Measurements from ENCODE around the gene CAVIN4.

Gene CAVIN4

GRCh38 chr9:100591139-100591538 is 13.3 kb downstream of the CAVIN4 start:
- FAIRE-seq, result no peak
- TF ChIP-seq POLR2A (IDR thresholded peaks at IDR 0.05; ENCODE audit: low read depth, low read length) (no peak), TAF1 (IDR thresholded peaks at IDR 0.05; ENCODE audit: borderline replicate concordance, low read depth, low read length) (no peak), POLR2AphosphoS5 (IDR thresholded peaks at IDR 0.05; ENCODE audit: low read depth, low read length) (no peak)
- no peak for DNase-seq (ENCODE audit: insufficient read length)

- DNase-seq (ENCODE audit: insufficient read length), result no peak
- no peak for FAIRE-seq
- TF ChIP-seq TAF1 (IDR thresholded peaks at IDR 0.05; ENCODE audit: borderline replicate concordance, low read depth, low read length), result no peak
- no peak for TF ChIP-seq POLR2AphosphoS5 (IDR thresholded peaks at IDR 0.05; ENCODE audit: low read depth, low read length)
- no peak for TF ChIP-seq POLR2A (IDR thresholded peaks at IDR 0.05; ENCODE audit: low read depth, low read length)
These were observed 13.9 kb downstream of the CAVIN4 start for GRCh38 chr9:100591639-100592412.

GRCh38 chr9:100595391-100596199 is 17.7 kb downstream of the CAVIN4 start:
- TF ChIP-seq TAF1 (IDR thresholded peaks at IDR 0.05; ENCODE audit: borderline replicate concordance, low read depth, low read length) (no peak), POLR2A (IDR thresholded peaks at IDR 0.05; ENCODE audit: low read depth, low read length) (no peak), POLR2AphosphoS5 (IDR thresholded peaks at IDR 0.05; ENCODE audit: low read depth, low read length) (no peak)
- peak; percentile 89 for FAIRE-seq

DNA sequence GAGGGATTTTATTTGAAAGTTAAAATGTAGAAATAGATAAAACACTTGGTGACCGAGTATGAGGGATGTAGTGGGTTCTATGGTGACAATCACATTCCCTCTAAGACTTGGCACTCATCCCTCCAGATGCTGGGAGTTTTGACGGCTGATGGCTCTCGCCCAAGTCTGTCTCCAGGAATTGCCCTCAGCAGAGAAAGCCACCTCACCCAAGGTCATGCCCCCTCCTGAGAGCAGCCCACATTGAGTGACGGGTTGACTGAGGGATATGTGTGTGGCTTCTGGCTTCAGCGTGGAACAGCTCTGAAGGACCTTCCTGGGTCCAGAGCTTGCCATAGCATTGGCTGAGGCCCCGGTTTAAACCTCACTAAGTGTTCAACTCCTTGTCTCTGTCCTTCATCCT is 19.4 kb downstream of the CAVIN4 start:
- TF ChIP-seq POLR2A (IDR thresholded peaks at IDR 0.05; ENCODE audit: low read depth, low read length), result no peak
- no peak for TF ChIP-seq POLR2AphosphoS5 (IDR thresholded peaks at IDR 0.05; ENCODE audit: low read depth, low read length)
- TF ChIP-seq TAF1 (IDR thresholded peaks at IDR 0.05; ENCODE audit: borderline replicate concordance, low read depth, low read length), result no peak
- DNase-seq (ENCODE audit: insufficient read length) (no peak), FAIRE-seq (no peak)

More at GRCh38 chr9:100595391-100596199, 17.7 kb downstream of the CAVIN4 start:
- DNase-seq (ENCODE audit: insufficient read length), result no peak

DNA sequence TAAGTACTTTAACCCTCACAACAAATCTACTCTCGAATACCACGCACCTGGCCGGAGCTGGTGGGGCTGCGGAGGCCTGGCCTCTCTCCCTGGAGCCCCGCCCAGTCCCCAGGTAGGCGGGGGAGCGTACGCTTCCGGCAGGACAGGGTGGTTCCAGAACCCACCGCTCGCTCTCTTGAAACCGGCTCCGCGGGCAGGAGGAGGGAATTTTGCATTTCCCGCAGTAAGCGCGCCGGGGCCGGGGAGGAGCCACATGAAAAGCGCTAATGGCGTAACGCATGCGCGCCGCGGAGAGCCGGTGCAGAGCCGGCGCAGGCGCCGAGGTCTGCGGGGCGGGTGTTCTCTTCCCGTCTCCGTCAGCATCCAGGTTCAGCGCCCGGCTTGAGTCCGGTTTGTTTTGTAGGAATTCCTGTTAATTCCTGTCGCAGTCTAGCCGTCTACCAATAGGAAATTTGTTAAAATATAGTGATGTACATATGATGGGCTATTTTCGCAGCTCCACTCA is 20.8 kb downstream of the CAVIN4 start:
- TF ChIP-seq TAF1 (IDR thresholded peaks at IDR 0.05; ENCODE audit: borderline replicate concordance, low read depth, low read length) (no peak), POLR2A (IDR thresholded peaks at IDR 0.05; ENCODE audit: low read depth, low read length) (0 out of 2 replicates have a peak, but pooled peaks have one; percentile 28)
- DNase-seq (ENCODE audit: insufficient read length) (peak; percentile 39), FAIRE-seq (peak; percentile 53)

GRCh38 chr9:100600521-100601079 is 22.7 kb downstream of the CAVIN4 start:
- no peak for TF ChIP-seq TAF1 (IDR thresholded peaks at IDR 0.05; ENCODE audit: borderline replicate concordance, low read depth, low read length)
- no peak for TF ChIP-seq POLR2A (IDR thresholded peaks at IDR 0.05; ENCODE audit: low read depth, low read length)
- TF ChIP-seq POLR2AphosphoS5 (IDR thresholded peaks at IDR 0.05; ENCODE audit: low read depth, low read length), result no peak
- no peak for FAIRE-seq
- DNase-seq (ENCODE audit: insufficient read length), result no peak

DNA sequence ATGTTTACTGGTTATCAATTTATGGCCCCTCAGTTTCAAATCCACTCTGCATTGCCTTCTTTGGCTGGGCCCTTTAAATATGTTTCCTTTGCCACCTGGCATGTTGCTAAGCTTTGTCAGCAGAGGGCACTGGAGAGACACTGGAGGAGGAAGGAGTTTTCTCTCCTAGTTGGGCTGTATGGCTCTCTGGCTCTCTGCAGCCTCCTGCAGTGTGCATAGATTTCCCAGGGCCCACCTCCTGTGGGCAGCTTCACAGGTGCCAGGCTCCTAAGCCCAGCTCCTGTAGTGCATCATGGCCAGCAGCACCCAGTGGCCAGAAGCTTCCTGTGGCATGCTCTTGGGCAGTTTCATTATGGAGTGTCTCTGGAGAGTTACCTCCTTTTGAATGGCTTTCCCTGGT is 23.3 kb downstream of the CAVIN4 start:
- DNase-seq (ENCODE audit: insufficient read length) (no peak), FAIRE-seq (no peak)
- TF ChIP-seq POLR2A (IDR thresholded peaks at IDR 0.05; ENCODE audit: low read depth, low read length), result no peak
- no peak for TF ChIP-seq POLR2AphosphoS5 (IDR thresholded peaks at IDR 0.05; ENCODE audit: low read depth, low read length)
- no peak for TF ChIP-seq TAF1 (IDR thresholded peaks at IDR 0.05; ENCODE audit: borderline replicate concordance, low read depth, low read length)

- no peak for FAIRE-seq
- no peak for DNase-seq (ENCODE audit: insufficient read length)
- no peak for TF ChIP-seq TAF1 (IDR thresholded peaks at IDR 0.05; ENCODE audit: borderline replicate concordance, low read depth, low read length)
- no peak for TF ChIP-seq POLR2A (IDR thresholded peaks at IDR 0.05; ENCODE audit: low read depth, low read length)
- no peak for TF ChIP-seq POLR2AphosphoS5 (IDR thresholded peaks at IDR 0.05; ENCODE audit: low read depth, low read length)
These were observed 24.5 kb downstream of the CAVIN4 start for GRCh38 chr9:100602342-100602801.

GRCh38 chr9:100605405-100605804 is 27.5 kb downstream of the CAVIN4 start:
- TF ChIP-seq POLR2AphosphoS5 (IDR thresholded peaks at IDR 0.05; ENCODE audit: low read depth, low read length), result no peak
- no peak for TF ChIP-seq TAF1 (IDR thresholded peaks at IDR 0.05; ENCODE audit: borderline replicate concordance, low read depth, low read length)
- no peak for TF ChIP-seq POLR2A (IDR thresholded peaks at IDR 0.05; ENCODE audit: low read depth, low read length)
- DNase-seq (ENCODE audit: insufficient read length), result no peak
- no peak for FAIRE-seq

- no peak for DNase-seq (ENCODE audit: insufficient read length)
- FAIRE-seq, result no peak
These were observed 41.3 kb downstream of the CAVIN4 start for GRCh38 chr9:100619194-100619593.

DNA sequence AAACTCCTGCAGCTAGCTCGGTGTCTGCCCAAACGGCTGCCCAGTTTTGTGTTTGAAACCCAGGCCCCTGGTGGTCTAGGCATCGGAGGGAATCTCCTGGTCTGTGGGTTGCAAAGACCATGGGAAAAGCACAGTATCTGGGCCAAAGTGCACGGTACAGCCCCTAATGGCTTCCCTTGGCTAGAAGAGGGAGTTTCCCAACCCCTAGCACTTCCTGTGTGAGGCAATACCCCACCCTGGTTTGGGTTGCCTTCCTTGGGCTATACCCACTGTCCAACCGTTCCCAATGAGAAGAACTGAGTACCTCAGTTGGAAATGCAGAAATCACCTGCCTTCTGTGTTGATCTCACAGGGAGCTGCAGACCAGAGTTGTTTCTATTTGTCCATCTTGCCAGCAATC is 41.8 kb downstream of the CAVIN4 start:
- FAIRE-seq (no peak), DNase-seq (ENCODE audit: insufficient read length) (no peak)
- TF ChIP-seq POLR2A (IDR thresholded peaks at IDR 0.05; ENCODE audit: low read depth, low read length) (no peak), TAF1 (IDR thresholded peaks at IDR 0.05; ENCODE audit: borderline replicate concordance, low read depth, low read length) (no peak), POLR2AphosphoS5 (IDR thresholded peaks at IDR 0.05; ENCODE audit: low read depth, low read length) (no peak)

More at GRCh38 chr9:100619194-100619593, 41.3 kb downstream of the CAVIN4 start:
- TF ChIP-seq POLR2A (IDR thresholded peaks at IDR 0.05; ENCODE audit: low read depth, low read length) (no peak), POLR2AphosphoS5 (IDR thresholded peaks at IDR 0.05; ENCODE audit: low read depth, low read length) (no peak), TAF1 (IDR thresholded peaks at IDR 0.05; ENCODE audit: borderline replicate concordance, low read depth, low read length) (no peak)

Data from GM12892 (cell line).